HG02970 (cell line): ENCODE results near the gene RAVER2.
A peak's percentile ranks its signal among the peaks of the same experiment; 100 is the strongest.
"Not testable (repeated sequence)": the region's sequence is repeated elsewhere in the genome, so short reads cannot be mapped to it uniquely, and the experiment has no call there.

Experiments
- ATAC-seq: cut with Tn5 transposase; IDR thresholded peaks from one replicate; pipeline ENCODE4 v1.9.1; 2021; ENCODE audit warnings: mild to moderate bottlenecking, moderate library complexity, moderate number of reproducible peaks; ENCODE audit not compliant: unreplicated experiment, low FRiP score

Gene RAVER2, protein sequence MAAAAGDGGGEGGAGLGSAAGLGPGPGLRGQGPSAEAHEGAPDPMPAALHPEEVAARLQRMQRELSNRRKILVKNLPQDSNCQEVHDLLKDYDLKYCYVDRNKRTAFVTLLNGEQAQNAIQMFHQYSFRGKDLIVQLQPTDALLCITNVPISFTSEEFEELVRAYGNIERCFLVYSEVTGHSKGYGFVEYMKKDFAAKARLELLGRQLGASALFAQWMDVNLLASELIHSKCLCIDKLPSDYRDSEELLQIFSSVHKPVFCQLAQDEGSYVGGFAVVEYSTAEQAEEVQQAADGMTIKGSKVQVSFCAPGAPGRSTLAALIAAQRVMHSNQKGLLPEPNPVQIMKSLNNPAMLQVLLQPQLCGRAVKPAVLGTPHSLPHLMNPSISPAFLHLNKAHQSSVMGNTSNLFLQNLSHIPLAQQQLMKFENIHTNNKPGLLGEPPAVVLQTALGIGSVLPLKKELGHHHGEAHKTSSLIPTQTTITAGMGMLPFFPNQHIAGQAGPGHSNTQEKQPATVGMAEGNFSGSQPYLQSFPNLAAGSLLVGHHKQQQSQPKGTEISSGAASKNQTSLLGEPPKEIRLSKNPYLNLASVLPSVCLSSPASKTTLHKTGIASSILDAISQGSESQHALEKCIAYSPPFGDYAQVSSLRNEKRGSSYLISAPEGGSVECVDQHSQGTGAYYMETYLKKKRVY

DNA sequence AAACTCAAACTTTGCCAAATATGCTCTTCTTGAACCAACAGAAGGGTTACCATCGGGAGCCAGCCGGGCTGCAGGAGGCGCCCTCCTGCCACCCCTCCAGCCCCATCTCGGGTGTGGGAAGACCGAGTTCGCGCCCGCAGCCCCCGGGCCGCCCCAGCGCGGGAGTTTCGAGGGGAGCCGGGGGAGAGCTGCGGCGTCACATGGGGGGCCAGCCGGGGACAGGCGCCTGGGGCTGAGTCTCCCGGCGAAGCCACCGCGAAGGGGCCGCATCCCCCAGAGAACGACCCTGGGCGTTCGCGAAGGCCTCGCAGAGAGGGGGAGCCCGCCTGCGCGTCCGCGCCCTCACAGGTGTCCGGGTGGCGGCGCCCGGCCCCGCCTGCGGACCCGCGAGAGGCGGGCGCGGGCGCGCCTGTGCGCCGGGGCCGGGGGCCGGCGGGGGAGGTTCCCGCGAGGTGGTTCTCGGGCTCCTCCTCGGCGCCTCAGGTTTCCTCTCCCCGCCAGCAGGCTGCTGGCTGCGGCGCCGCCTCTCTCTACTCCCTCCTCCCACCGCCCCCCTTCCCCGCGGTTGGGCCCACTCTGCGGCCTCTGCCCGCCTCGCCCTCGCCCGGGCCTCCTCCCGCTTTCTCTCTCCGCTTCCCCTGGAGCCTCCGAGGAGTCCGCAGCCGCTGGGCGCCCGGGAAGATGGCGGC lies at the start of gene RAVER2:
TSS of gene RAVER2 (plus strand) at position 584 of the 689 bp plus-strand sequence. CDS start at position 682, 98 bp downstream.
- peak; percentile 53 for ATAC-seq

DNA sequence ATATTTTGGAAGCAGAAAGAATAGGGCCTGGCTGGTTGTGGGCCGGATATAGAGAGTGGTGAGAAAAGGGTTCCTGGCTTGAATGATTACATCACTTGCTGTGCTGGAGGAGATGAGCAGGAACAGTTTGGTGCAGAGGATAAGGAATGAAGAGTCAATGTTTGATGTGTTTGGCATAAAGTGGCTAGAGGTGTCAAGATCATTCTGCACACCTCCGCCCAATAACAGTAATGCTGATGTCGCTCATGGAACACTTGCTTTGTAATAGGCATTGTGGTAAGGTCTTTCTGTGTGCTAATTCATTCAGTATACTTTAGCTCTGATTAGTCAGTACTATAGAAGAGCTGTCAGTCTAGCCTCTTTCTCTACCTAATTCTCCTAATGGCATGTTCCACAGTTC lies 48.0 kb upstream of the RAVER2 start:
- ATAC-seq, result no peak

DNA sequence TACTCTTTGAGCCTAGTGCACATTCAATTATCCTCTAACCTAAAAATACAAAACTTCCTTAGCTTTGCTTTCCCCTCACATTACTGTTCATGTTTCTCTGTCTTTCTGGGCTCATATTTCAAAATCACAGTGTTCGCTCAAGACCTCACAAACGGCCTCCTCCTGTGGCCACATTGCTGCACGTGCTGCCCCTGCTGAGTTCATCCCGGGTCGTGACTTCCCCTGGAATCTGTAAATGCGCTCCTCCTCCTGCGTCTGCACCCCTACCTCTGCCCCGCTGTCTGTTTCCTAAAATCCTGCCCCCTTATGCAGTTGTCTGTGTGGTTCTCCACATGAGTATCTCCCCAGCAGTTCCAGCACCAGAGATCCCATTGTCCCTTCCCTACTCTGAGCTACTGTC lies 45.5 kb upstream of the RAVER2 start:
- ATAC-seq, result no peak

GRCh38 chr1:64701071-64701470 lies 43.8 kb upstream of the RAVER2 start:
- ATAC-seq, result no peak

- no peak for ATAC-seq
These were observed 43.0 kb upstream of the RAVER2 start for GRCh38 chr1:64701886-64702285.

DNA sequence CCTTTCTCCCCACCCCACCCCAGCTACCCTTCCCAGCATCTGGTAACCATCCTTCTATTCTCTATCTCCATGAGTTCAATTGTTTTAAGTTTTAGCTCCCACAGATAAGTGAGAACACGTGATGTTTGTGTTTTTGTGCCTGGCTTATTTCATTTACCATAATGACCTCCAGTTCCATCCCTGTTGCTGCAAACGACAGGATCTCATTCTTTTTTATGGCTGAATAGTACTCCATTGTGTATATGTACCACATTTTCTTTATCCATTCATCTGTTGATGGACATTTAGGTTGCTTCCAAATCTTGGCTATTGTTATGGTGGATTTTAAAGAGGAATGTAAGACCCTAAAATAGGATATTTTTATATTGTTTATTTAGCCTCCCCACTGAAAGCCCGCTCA lies 42.2 kb upstream of the RAVER2 start:
- ATAC-seq, result not testable (repeated sequence)

DNA sequence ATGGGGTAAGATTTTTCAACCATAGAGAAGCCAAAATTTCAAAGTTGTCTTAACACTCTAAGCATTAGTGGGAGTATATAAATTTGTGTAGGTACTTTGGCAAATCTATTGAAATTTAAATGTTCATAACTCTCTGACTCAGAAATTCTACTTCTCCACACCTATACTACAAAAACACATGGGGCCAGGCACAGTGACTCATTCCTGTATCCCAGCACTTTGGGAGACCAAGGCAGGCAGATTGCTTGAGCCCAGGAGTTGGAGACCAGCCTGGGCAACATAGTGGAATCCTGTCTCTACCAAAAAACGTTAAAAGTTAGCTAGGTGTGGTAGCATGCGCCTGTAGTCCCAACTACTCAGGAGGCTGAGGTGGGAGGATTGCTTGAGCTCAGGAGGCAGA lies 41.3 kb upstream of the RAVER2 start:
- ATAC-seq, result no peak

GRCh38 chr1:64705591-64705990 lies 39.3 kb upstream of the RAVER2 start:
- no peak for ATAC-seq

- no peak for ATAC-seq
These were observed 33.6 kb upstream of the RAVER2 start for GRCh38 chr1:64711266-64711665.

- ATAC-seq, result no peak
These were observed 32.8 kb upstream of the RAVER2 start for GRCh38 chr1:64712049-64712448.

- ATAC-seq, result no peak
These were observed 29.7 kb upstream of the RAVER2 start for GRCh38 chr1:64715186-64715585.

DNA sequence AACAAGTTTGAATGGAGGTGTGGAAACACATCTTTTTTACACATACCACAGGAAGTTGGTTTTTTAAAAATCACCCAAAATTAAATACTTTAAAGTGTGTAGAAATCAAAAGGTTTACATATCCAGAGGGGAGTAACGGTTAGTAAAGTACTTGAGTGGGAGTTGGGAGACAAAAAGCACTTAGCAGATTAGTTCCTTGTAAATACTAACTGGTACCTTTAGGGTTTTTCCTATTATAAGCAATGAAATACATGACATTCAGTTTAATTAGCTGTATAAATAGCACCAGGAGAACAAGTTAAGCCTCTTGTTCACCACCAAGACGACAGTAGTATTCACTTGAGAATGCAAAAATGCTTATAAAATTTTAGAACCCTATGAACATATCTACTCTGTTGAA lies 23.7 kb upstream of the RAVER2 start:
- no peak for ATAC-seq

DNA sequence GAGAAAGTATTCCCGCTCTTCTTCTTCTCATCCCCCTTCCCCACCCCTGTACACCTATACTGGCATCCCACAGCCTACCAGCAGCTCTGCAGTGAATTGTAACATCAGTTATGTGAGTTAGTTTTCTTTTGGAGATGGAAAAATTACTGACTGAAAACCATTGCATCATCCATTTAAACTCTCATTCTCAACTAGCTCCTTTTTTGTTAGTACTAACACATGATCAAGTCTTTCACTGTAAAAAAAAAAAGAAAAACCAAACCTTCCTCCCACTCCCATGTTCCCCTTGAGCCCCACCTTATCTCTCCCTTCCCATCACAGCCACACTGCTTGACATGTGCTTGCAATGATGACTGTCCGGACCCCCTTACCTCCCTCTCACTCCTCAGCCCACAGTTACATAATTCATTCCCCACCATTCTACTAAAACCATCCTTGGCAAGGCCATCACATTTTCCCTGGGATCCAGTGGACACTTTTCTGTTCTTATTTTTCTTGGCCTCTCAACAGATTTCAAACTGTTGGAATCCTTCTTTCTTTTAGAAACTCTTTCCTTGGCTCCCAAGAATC lies 23.2 kb upstream of the RAVER2 start:
- no peak for ATAC-seq

DNA sequence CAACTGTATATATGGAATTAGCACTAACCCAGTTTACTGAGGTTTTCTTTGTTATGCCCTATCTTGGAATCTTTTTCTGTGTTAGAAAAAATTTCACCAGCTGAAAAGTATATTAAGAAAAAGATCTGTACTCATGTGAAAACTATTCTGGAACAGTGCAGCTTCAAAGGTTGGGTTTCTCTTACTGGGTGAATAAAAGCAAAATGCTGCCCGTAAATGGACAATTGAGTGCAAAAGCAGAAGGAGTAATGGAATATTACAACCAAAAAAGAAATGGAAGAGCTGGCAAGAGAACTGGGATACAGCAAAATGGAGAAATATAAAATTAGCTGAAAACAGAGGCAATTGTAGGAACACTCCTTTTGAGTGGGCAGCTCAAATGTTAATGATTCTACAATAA lies 17.0 kb upstream of the RAVER2 start:
- no peak for ATAC-seq

GRCh38 chr1:64733581-64734286 lies 11.1 kb upstream of the RAVER2 start:
- ATAC-seq, result no peak

GRCh38 chr1:64734287-64734652 lies 10.6 kb upstream of the RAVER2 start:
- ATAC-seq, result no peak

GRCh38 chr1:64740687-64741086 lies 4.2 kb upstream of the RAVER2 start:
- ATAC-seq, result not testable (repeated sequence)

DNA sequence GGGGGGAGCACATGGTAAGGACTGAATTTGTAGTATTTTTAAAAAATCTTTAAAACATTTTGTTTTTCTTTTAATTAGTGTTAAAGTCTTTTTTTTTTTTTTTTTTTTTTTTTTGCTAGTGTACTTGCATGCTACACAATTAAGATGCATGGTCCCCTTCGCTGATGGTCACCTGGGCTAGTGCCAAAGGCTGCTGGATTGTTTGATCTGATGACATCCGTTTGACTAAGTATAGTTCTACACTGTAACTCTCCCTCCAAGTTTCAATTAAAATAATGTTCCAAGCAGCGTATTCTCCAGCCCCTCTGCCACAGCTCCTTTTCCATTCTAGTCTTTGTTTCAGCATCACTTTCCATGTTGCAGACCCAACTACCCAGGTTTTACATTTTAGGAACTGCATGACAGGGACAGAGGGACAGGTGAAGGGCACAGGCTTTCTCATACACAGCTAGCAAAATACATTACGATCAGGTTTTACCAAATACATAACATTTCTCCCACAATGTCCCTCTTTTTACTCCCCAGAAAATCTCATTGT lies 852 bp upstream of the RAVER2 start:
- ATAC-seq, result no peak

DNA sequence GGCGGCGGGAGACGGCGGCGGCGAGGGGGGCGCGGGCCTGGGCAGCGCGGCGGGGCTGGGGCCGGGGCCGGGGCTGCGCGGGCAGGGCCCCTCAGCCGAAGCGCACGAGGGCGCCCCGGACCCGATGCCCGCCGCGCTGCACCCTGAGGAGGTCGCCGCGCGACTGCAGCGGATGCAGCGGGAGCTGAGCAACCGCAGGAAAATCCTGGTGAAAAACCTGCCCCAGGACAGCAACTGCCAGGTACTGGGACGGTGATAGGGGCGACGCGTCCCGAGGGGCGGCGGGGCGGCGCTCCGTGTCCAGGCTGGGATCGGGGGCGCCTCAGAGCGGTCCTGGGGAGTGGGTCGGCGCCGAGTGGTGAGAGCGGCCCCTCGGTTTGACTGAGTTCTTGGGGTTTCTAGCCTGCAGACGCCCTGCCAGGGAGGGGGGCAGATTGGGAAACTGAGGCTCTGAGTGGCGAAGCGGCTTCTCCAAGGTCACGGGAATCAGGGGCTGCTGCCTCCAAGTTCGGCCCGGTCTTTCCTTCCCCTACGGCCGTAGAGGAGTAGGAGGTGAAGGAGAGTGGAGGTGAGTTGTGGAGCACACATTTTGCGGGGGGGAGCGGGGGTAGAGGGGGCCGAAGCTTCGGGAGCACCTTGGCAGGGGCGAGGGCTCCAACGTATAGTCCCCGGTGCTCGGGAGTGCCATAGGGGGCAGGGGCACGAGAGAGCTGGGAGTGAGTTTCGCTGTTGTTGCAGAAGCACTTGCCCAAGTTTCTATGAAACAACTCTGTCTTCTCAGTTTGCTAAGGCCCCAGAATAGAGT lies 508 bp downstream of the RAVER2 start:
- ATAC-seq, result peak; percentile 34
